Femur (tissue), 1 donor: ENCODE data around the gene OSGIN1.
A peak's percentile ranks its signal among the peaks of the same experiment; 100 is the strongest.
"Not testable (repeated sequence)": the region's sequence is repeated elsewhere in the genome, so short reads cannot be mapped to it uniquely, and the experiment has no call there.

Source experiments
- DNase-seq: peaks from one replicate; pipeline ENCODE4 v3.0.0-alpha.2; 2017

The OSGIN1 gene

GRCh38 chr16:83926726-83927397 is 26.2 kb upstream of the OSGIN1 start:
- DNase-seq, result peak; percentile 80

DNA sequence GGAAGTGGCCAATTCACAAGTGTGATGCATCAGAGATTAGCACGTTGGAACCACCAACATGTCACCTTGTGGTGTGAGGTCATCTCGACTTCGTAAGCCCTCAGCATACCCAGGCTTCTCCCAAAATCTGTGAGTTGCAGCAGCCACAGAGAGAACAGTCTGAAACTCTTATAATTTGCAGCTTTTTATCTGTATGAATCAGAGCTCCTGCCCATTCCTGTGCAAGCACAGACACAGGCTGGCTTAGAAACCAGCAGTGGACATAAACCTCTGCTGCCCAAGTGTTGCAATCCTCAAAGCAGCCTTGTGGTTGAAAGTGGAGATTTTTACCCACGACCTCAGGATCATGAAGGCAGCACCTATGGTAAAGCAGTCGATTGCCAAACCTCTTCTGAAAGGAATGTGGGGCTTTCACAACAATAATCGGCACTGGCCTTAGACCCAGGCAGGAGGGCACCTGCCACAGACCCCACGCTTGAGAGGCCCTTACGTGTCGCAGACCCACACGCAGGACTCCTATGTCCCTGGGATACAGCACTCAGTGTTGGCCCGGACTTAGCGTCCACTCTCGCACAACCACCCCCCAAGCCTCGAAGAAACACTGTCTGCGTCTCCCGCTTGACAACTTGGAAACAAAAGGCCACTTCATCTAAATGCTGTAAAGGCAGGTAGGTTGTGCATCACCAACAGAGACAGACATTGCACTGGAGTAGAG is 24.5 kb upstream of the OSGIN1 start:
- DNase-seq, result no peak

DNA sequence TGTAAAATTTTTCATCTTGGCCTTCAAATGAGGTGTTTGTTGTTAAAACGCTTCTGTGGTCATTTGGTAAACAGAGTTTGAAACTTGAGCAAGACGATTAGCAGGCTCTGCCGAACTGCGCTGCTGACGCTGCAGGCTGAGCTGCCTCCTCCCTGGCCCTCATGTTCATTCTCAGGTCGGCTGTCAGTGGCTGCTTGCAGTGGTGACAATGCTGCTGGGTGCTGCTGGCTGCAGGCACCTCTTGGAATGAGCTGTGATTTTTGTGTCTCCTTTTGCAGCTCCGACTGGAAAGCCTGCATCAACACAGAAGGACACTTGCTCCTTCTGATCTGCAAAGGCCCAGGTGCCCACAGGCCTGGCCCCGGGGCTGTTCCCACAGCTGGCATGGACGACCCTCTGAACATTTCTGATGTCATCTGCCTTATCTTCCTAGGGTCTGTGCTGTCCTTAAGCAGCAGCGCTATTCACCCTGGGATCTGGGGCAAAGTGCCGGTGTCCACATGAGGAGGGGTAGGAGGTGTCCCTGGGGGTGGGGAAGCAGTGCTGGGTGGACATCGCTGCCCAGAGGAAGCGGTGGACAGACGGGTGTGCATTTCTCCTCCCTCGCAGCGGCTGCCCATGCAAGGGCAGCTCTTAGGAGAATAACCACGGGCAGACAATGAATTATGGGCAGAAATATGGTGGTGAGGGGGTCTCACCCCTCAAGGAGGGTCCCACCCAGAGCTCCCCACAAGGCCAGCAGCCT is 23.1 kb upstream of the OSGIN1 start:
- no peak for DNase-seq

- no peak for DNase-seq
Measured at GRCh38 chr16:83930730-83931500, 22.1 kb upstream of the OSGIN1 start.

DNA sequence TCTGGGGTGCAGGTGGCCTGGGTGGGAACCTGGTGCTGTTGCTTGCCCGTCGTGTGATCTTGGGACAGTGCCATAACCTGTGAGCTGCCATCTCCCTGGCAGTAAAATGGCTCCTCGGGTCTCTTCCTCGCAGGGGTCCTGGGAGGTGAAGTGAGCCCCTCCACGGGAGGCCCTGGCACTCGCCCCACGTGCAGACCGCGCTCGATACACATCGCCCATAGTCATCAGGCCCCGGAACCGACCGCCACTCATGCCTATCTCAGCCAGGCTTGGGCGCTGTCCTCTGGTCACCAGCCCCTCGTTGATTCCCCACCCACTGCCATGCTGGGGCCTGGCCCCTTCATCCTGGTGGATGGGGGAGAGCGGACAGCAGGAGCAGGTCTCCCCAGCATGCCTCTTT is 21.5 kb upstream of the OSGIN1 start:
- no peak for DNase-seq

DNA sequence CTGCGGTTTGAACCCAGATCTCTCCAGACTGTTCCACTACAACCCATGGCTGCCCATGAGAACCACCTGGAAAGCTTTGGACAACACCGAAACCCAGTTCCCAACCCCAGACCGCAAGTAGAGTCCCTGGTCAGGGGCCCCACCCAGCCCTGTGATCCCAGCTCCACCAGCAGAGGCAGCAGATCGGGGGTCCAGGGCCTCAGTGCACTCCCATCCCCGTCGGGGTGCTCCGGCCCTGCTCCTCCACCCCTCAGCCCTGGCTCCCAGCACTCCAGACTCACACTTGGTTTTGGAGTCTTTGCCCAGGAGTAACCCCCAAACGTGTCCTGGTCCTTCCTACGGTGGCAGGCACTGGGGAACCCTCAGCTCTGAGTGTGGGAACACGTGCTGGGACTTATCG is 20.7 kb upstream of the OSGIN1 start:
- DNase-seq, result no peak

GRCh38 chr16:83932955-83933673 is 19.9 kb upstream of the OSGIN1 start:
- no peak for DNase-seq

DNA sequence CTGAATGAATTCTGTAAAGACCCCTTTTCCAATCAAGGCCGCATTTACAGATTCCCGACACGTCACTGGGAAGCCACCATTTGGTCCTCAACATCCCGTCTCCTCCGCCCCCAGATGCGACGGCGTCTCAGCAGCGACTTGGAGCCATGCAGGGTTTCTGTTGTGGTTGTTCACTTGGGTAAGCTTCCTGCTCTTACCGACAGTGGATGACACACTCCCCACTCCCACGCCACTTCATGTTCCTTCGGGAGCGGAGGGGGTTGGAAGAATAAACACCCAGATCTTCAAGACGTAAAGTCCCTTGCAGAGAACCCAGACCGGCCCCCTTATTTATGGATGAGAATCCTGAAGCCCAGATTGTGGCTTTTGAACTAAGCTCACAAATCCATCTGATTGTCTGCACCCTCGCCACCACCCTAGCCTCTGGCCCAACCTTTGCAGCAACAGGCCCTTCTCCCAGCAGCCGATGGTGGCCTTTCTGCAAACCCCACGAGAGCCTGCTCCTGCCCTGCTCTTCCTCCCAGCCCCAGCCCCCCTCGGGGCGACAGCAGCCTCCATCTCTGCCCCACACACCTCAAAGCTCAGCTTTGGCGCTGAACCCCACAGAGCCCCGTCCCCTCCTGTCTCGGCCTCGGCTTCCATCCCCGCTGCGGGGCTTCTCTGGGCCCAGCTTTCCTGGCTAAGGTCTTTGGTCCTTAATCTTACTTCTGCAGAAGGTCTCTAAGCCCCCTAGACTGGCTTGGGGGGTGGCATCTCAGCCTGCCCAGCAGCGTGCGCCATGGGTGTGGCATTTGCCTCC is 19.0 kb upstream of the OSGIN1 start:
- DNase-seq, result no peak

DNA sequence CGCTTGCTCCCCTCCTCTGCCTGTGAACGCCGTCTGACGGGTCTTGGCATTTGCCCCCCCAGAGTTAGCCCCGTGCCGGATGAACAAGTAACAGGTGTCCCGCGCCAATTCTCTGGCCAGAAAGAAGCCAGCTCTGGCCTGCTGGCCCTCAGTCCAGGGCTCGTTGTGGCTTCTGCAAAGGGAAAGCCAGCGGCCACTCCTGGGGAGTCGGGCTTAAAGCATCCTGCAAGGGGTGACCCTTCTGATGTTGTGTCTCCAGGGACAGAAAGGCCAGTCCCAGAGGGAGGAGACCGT is 18.4 kb upstream of the OSGIN1 start:
- DNase-seq, result no peak

DNA sequence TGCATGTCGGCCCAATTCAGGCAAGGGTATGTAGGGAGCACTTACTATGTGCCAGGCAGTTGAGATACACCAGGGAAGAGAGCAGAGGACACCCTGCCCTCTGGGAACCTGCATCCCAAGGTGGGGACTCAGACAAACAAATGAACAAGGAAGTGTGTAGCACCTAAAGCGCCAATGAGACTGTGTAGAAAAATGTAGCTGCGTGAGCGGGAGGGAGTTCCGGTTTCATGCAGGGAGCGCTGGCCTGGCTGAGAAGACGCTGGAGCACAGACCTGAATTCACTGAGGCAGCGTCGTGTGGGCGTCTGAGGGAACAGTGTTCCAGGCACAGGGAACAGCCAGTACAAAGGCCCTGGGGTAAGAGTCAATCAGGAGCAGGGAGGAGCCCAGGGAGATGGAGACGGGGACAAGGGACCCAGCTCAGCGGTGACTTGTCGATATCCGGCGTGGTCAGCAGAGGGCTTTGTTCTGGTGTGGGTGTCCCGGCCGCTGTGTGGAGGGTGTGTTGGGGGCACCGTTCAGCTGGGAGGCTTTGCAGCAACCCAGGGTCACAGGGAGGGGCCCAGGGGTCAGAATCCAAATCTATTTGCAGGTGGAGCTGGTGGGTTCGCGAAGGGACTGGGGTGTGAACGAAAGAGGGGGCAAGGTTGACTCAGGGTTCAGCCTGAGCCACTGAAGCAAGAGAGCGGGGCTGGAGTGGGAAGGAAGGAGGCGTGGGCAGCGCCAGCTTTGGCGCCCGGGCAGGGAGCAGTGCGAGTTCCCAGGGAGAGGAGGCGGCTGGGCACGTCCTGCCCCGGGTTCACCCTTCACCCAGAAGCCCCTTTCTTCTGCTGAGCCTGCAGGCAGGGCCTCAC is 17.8 kb upstream of the OSGIN1 start:
- DNase-seq, result no peak

DNA sequence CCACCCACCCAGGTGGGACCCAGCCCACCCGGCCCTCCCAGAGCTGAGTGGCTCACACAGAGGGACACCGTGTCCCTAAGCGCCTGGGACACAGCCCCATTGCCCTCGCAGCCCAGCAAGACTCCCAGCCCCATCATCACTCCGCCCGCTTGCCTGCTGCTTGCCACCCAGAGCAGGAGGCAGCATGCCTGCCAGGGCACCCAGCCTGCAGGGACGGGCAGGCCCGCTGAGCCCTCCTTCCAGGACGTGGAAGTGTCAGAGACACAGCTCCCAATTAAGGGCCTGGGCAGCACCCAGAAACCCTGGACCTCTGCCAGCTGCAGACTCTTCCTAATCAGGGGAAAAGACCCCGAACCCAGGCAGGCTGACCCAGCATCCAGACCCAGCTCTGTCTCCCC is 17.2 kb upstream of the OSGIN1 start:
- no peak for DNase-seq

DNA sequence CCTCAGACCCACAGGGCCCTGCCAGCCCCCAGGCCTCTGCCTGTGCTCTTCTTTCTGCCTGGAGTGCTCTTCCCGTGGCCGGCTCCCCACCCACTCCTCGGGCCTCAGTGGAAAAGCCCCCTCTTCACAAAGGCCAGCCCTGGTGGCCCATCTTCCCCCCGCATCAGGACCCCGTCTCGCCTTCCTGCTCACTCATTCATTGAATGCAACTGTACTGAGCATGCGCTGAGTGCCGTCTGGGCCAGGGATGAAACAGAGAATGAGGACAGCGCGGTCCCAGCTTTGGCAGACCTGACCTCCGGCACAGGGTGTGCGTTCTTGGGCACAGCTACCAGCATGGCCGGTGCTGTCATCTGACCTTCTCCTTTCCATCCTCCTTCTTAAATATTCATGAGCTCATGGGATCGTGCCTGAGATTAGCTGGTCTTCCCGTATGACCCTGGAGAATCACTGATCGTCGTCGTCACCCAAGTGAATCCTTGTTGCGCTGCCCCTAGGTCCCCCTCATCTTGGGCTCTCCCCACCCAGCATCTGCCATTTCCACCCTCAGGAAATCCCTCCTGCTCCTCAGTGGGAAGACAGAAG is 16.4 kb upstream of the OSGIN1 start:
- no peak for DNase-seq

DNA sequence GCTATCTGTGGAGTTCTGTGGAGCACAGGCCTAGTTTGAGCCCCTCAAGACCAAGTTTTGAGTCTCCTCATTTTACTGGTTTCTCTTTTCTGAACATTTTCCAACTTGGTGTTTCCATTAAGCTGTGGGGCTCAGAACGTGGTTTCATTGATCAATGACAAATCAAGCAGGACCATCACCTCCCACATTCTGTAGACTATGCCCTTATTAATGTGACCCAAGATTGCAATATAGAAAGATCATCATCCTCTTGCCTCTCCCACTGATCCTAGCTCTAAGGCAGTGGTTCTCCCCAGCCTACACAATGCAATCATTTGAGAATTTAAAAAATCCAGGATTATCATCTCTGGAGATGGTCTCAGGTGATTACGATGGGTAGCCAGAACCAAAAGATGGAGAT is 15.8 kb upstream of the OSGIN1 start:
- no peak for DNase-seq

GRCh38 chr16:83937922-83938885 is 14.8 kb upstream of the OSGIN1 start:
- DNase-seq, result no peak

GRCh38 chr16:83939266-83939855 is 13.7 kb upstream of the OSGIN1 start:
- no peak for DNase-seq

DNA sequence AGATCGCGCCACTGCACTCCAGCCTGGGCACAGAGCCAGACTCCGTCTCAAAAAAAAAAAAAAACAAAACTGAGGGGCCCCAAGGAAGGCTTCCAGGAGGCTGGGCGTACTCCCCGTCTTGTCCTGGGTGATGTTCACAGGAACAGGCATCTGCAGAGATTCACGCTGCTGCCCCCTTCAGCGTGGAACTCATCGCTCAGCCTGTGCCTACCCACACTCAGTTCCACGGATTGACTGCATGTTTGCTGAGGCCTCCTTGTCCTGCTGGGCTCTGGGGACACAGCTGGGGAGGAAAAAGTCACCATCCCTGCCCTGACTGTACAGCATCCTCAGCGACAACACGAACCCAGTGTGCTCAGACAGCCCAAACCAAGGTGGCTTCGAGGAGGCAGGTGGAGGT is 12.9 kb upstream of the OSGIN1 start:
- no peak for DNase-seq

GRCh38 chr16:83940630-83941378 is 12.2 kb upstream of the OSGIN1 start:
- no peak for DNase-seq

DNA sequence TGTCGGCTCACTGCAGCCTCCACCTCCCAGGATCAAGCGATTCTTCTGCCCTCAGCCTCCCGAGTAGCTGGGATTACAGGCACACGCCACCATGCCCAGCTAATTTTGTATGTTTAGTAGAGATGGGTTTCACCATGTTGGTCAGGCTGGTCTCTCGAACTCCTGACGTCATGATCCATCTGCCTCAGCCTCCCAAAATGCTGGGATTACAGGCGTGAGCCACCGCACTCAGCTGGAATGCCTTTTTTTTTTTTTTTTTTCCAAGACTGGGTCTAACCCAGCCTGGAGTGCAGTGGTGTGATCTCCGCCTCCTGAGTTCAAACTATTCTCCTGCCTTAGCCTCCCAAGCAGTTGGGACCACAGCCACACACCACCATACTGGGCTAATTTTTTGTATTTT is 11.5 kb upstream of the OSGIN1 start:
- not testable (repeated sequence) for DNase-seq
